HG02763 (cell line): ENCODE results near the gene NPC2.

Source experiments
- ATAC-seq: cut with Tn5 transposase; IDR thresholded peaks from one replicate; pipeline ENCODE4 v1.9.1; 2021; ENCODE audit warnings: mild to moderate bottlenecking, moderate library complexity; ENCODE audit not compliant: unreplicated experiment

The NPC2 gene

GRCh38 chr14:74519316-74520074 is 26.4 kb upstream of the NPC2 start:
- ATAC-seq, result no peak

- ATAC-seq, result no peak
These were observed 25.1 kb upstream of the NPC2 start for GRCh38 chr14:74518221-74518620.

- ATAC-seq, result no peak
These were observed 24.6 kb upstream of the NPC2 start for GRCh38 chr14:74517731-74518130.

GRCh38 chr14:74516451-74517160 is 23.5 kb upstream of the NPC2 start:
- ATAC-seq, result no peak

GRCh38 chr14:74515891-74516412 is 22.8 kb upstream of the NPC2 start:
- ATAC-seq, result no peak

- no peak for ATAC-seq
These were observed 21.4 kb upstream of the NPC2 start for GRCh38 chr14:74514471-74514941.

- no peak for ATAC-seq
These were observed 19.1 kb upstream of the NPC2 start for GRCh38 chr14:74511966-74512830.

GRCh38 chr14:74510959-74511409 is 17.9 kb upstream of the NPC2 start:
- no peak for ATAC-seq

GRCh38 chr14:74510223-74510931 is 17.3 kb upstream of the NPC2 start:
- no peak for ATAC-seq

- no peak for ATAC-seq
These were observed 16.6 kb upstream of the NPC2 start for GRCh38 chr14:74509587-74510222.

- ATAC-seq, result no peak
These were observed 15.8 kb upstream of the NPC2 start for GRCh38 chr14:74508844-74509428.

GRCh38 chr14:74508292-74508731 is 15.2 kb upstream of the NPC2 start:
- ATAC-seq, result no peak

GRCh38 chr14:74507840-74508239 is 14.7 kb upstream of the NPC2 start:
- ATAC-seq, result no peak

- no peak for ATAC-seq
These were observed 14.0 kb upstream of the NPC2 start for GRCh38 chr14:74507085-74507484.

- no peak for ATAC-seq
These were observed 13.3 kb upstream of the NPC2 start for GRCh38 chr14:74506411-74506851.

GRCh38 chr14:74505831-74506230 is 12.7 kb upstream of the NPC2 start:
- ATAC-seq, result no peak

GRCh38 chr14:74504874-74505720 is 12.0 kb upstream of the NPC2 start:
- ATAC-seq, result no peak

GRCh38 chr14:74504412-74504811 is 11.3 kb upstream of the NPC2 start:
- ATAC-seq, result no peak
